ENCODE results near the gene ELMO1.

The ELMO1 gene

GRCh38 chr7:37385787-37386186 is 62.9 kb downstream of the ELMO1 start:
- Histone ChIP-seq H3K36me3 (ENCODE audit: insufficient read depth, low read length) (no peaks in the 10 kb centered on the region), H3K9me3 (ENCODE audit: low read length) (no peaks in the 10 kb centered on the region), H2AFZ (ENCODE audit: low read depth, low read length) (no peak overlapping the region), H3K27me3 (ENCODE audit: insufficient read depth, low read length) (no peaks in the 10 kb centered on the region), H3K4me1 (ENCODE audit: insufficient read depth, low read length) (peaks cover 20% of the 10 kb centered on the region), H3K4me3 (ENCODE audit: low read length) (no peak overlapping the region)

- Histone ChIP-seq H3K4me3 (ENCODE audit: low read length) (no peak overlapping the region), H3K36me3 (ENCODE audit: insufficient read depth, low read length) (no peaks in the 10 kb centered on the region), H3K27me3 (ENCODE audit: insufficient read depth, low read length) (no peaks in the 10 kb centered on the region), H2AFZ (ENCODE audit: low read depth, low read length) (no peak overlapping the region), H3K4me1 (ENCODE audit: insufficient read depth, low read length) (no peaks in the 10 kb centered on the region), H3K9me3 (ENCODE audit: low read length) (no peaks in the 10 kb centered on the region)
Measured at GRCh38 chr7:37382546-37383088, 66.0 kb downstream of the ELMO1 start.

DNA sequence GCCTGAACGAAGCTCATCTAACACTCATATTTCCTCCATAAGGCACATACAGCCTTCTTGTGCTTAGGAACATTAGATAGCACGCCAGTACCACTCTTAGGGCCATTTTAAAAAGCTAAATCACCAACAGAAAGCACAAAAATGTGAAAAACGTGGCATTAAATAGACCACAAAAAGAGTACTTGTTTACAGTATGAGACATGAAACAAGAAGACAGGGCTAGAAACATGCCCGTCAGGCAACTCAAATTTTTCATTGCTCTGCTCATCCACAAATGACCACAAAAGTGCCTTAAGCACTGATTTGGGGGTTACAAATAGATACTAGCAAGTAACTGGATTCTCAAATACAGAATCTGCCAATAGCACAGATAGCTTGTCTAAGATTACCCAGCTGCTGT is 67.8 kb downstream of the ELMO1 start:
- no peak overlapping the region for H3K4me3 ChIP-seq (ENCODE audit: low read length)
- no peaks in the 10 kb centered on the region for H3K4me1 ChIP-seq (ENCODE audit: insufficient read depth, low read length)
- H3K36me3 ChIP-seq (ENCODE audit: insufficient read depth, low read length) = no peaks in the 10 kb centered on the region
- peaks cover 11% of the 10 kb centered on the region for H3K9me3 ChIP-seq (ENCODE audit: low read length)
- no peaks in the 10 kb centered on the region for H3K27me3 ChIP-seq (ENCODE audit: insufficient read depth, low read length)
- H2AFZ ChIP-seq (ENCODE audit: low read depth, low read length) = no peak overlapping the region

DNA sequence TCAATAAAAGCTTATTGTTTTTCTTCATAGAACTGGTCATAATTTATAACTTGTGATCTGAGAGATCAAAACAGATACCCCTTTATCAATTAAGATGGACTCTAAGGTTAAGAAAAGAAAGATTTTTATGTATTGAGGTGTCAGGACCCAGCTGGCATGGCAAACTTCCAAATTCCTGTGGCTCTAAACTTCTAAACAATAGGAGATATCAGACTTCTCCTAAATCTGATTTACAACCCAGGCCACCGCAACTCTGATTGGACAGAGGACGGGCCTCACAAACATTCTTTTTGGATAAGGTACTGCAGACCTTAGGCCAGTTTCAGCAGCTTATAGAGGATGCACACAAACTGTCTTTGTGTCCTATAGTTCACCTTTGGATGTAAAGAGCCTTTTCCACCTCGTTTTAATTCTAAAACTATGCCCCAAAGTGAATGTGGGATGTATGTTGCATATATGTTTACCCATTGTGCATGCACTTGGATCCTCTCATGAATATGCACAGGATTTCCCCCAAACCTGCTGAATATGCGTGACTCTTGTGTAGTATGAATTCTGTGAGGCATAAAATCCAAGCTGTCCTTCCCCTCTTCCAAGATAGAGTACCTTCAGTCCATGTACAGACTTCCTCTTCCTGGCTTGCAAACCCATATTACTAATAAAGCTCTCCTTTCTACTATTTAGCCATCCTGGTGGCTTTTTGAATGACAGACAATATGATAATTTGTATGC is 69.0 kb downstream of the ELMO1 start:
- Histone ChIP-seq H3K4me1 (ENCODE audit: insufficient read depth, low read length) (no peaks in the 10 kb centered on the region), H3K4me3 (ENCODE audit: low read length) (no peak overlapping the region), H3K36me3 (ENCODE audit: insufficient read depth, low read length) (no peaks in the 10 kb centered on the region), H3K27me3 (ENCODE audit: insufficient read depth, low read length) (no peaks in the 10 kb centered on the region), H2AFZ (ENCODE audit: low read depth, low read length) (no peak overlapping the region), H3K9me3 (ENCODE audit: low read length) (peaks cover 11% of the 10 kb centered on the region)

DNA sequence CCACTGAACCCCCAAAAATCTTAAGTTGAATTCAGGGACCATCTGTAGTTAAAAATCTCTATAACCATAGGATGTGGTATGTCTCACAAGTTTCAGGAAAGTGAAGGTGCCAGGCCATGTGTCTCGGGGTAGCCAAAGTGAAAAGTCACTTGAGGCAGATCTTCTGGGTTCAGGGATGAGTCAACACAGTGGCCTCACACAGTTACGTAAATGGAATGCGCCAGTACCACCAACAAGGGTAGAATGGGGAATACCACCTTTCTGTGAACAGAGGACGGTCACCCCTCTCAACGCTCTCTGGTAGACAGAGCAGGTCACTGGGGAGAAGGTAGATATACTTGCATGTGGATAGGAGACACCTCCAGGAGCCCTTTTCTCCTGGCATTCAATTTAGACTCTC is 71.4 kb downstream of the ELMO1 start:
- Histone ChIP-seq H3K4me1 (ENCODE audit: insufficient read depth, low read length) (no peaks in the 10 kb centered on the region), H3K9me3 (ENCODE audit: low read length) (peaks cover 11% of the 10 kb centered on the region), H2AFZ (ENCODE audit: low read depth, low read length) (no peak overlapping the region), H3K36me3 (ENCODE audit: insufficient read depth, low read length) (no peaks in the 10 kb centered on the region), H3K27me3 (ENCODE audit: insufficient read depth, low read length) (no peaks in the 10 kb centered on the region), H3K4me3 (ENCODE audit: low read length) (no peak overlapping the region)

DNA sequence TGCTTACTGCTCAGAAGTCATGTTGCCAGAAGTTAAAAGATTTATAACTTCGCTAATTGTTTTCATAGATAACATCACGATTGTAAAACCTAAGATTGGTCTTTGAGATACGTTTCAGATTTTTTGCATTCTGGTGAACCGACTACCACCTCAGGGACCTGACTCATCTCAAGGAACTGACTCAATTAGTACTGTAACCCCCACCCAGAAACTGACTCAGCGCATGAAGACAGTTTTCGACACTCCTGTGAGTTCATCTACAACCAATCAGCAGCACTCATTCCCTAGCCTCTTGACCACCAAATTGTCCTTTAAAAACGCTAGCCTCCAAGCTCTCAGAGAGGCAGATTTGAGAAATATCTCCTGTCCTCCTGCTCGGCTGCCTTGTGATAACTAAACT is 72.3 kb downstream of the ELMO1 start:
- Histone ChIP-seq H3K4me3 (ENCODE audit: low read length) (no peak overlapping the region), H3K4me1 (ENCODE audit: insufficient read depth, low read length) (no peaks in the 10 kb centered on the region), H3K9me3 (ENCODE audit: low read length) (peaks cover 11% of the 10 kb centered on the region), H2AFZ (ENCODE audit: low read depth, low read length) (no peak overlapping the region), H3K27me3 (ENCODE audit: insufficient read depth, low read length) (no peaks in the 10 kb centered on the region), H3K36me3 (ENCODE audit: insufficient read depth, low read length) (no peaks in the 10 kb centered on the region)

DNA sequence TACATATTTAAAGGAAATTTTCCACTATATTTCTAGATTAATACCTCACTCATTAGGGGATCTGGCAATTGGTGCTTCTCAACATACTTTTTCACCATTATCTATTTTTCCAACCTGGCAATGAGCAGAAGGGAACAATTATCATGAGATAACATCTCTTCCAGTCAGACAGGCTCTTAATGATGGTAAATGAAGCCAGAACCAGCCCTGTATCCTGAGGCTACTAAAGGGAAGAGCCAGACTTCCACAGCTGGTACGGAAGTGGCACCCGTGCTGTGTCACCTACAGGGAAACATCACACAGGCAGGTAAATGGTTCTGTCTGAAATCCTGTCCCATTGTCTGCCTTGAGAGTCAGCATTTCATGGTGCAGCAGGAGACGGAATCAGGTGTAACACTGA is 75.9 kb downstream of the ELMO1 start:
- Histone ChIP-seq H3K4me1 (ENCODE audit: insufficient read depth, low read length) (no peaks in the 10 kb centered on the region), H3K36me3 (ENCODE audit: insufficient read depth, low read length) (no peaks in the 10 kb centered on the region), H3K27me3 (ENCODE audit: insufficient read depth, low read length) (no peaks in the 10 kb centered on the region), H2AFZ (ENCODE audit: low read depth, low read length) (no peak overlapping the region), H3K9me3 (ENCODE audit: low read length) (peaks cover 11% of the 10 kb centered on the region), H3K4me3 (ENCODE audit: low read length) (no peak overlapping the region)

GRCh38 chr7:37371755-37372154 is 76.9 kb downstream of the ELMO1 start:
- H2AFZ ChIP-seq (ENCODE audit: low read depth, low read length) = no peak overlapping the region
- peaks cover 7% of the 10 kb centered on the region for H3K9me3 ChIP-seq (ENCODE audit: low read length)
- no peaks in the 10 kb centered on the region for H3K4me1 ChIP-seq (ENCODE audit: insufficient read depth, low read length)
- no peaks in the 10 kb centered on the region for H3K36me3 ChIP-seq (ENCODE audit: insufficient read depth, low read length)
- no peak overlapping the region for H3K4me3 ChIP-seq (ENCODE audit: low read length)
- no peaks in the 10 kb centered on the region for H3K27me3 ChIP-seq (ENCODE audit: insufficient read depth, low read length)

GRCh38 chr7:37369906-37370305 is 78.8 kb downstream of the ELMO1 start:
- Histone ChIP-seq H3K36me3 (ENCODE audit: insufficient read depth, low read length) (no peaks in the 10 kb centered on the region), H3K4me3 (ENCODE audit: low read length) (no peak overlapping the region), H2AFZ (ENCODE audit: low read depth, low read length) (no peak overlapping the region), H3K9me3 (ENCODE audit: low read length) (no peaks in the 10 kb centered on the region), H3K4me1 (ENCODE audit: insufficient read depth, low read length) (no peaks in the 10 kb centered on the region), H3K27me3 (ENCODE audit: insufficient read depth, low read length) (no peaks in the 10 kb centered on the region)

- no peak overlapping the region for H3K4me3 ChIP-seq (ENCODE audit: low read length)
- H2AFZ ChIP-seq (ENCODE audit: low read depth, low read length) = no peak overlapping the region
- no peaks in the 10 kb centered on the region for H3K4me1 ChIP-seq (ENCODE audit: insufficient read depth, low read length)
Measured at GRCh38 chr7:37368540-37368939, 80.1 kb downstream of the ELMO1 start.

DNA sequence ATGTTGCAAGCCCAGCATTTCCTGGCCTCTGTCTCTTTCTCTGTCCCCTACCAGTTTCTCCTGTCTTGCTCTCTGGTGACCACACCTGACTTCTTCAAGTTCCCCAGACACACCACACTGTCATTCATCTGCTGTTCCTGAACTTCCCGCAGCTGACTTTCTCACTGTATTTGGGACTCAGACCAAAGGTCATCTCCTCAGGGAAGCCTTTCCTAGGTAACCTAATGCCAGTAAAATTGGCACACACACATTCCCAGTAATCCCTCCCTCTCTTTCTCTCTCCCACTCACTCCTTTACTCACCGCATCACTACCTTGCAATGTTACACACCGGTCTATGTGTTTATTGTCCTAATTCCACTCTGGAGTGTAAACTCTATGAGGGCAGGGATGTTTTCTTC is 81.7 kb downstream of the ELMO1 start:
- H3K4me1 ChIP-seq (ENCODE audit: insufficient read depth, low read length) = no peaks in the 10 kb centered on the region
- H3K4me3 ChIP-seq (ENCODE audit: low read length) = no peak overlapping the region
- no peaks in the 10 kb centered on the region for H3K9me3 ChIP-seq (ENCODE audit: low read length)
- H3K36me3 ChIP-seq (ENCODE audit: insufficient read depth, low read length) = no peaks in the 10 kb centered on the region
- H3K27me3 ChIP-seq (ENCODE audit: insufficient read depth, low read length) = no peaks in the 10 kb centered on the region
- no peak overlapping the region for H2AFZ ChIP-seq (ENCODE audit: low read depth, low read length)

More at GRCh38 chr7:37368540-37368939, 80.1 kb downstream of the ELMO1 start:
- Histone ChIP-seq H3K27me3 (ENCODE audit: insufficient read depth, low read length) (no peaks in the 10 kb centered on the region), H3K36me3 (ENCODE audit: insufficient read depth, low read length) (no peaks in the 10 kb centered on the region), H3K9me3 (ENCODE audit: low read length) (no peaks in the 10 kb centered on the region)

DNA sequence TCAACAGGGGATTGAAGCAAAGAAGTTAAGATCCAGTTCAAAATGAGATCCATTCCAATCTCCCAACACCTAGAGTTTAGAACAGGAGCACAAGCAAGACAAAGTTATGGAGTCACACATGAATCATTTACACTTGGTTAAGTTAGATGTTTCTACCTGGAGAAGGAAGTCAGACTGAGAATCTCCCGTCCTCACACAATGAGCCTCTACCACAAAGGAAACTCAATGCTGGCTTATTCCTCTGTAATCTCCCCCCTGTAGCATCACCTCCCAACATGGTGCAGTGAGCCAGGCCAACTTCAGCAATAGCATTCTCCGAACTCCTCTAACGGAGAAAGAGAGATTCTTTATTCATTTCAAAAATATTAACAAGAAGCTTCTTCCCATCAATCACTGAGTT is 82.2 kb downstream of the ELMO1 start:
- Histone ChIP-seq H3K27me3 (ENCODE audit: insufficient read depth, low read length) (no peaks in the 10 kb centered on the region), H2AFZ (ENCODE audit: low read depth, low read length) (no peak overlapping the region), H3K36me3 (ENCODE audit: insufficient read depth, low read length) (no peaks in the 10 kb centered on the region), H3K9me3 (ENCODE audit: low read length) (no peaks in the 10 kb centered on the region), H3K4me3 (ENCODE audit: low read length) (no peak overlapping the region), H3K4me1 (ENCODE audit: insufficient read depth, low read length) (no peaks in the 10 kb centered on the region)

DNA sequence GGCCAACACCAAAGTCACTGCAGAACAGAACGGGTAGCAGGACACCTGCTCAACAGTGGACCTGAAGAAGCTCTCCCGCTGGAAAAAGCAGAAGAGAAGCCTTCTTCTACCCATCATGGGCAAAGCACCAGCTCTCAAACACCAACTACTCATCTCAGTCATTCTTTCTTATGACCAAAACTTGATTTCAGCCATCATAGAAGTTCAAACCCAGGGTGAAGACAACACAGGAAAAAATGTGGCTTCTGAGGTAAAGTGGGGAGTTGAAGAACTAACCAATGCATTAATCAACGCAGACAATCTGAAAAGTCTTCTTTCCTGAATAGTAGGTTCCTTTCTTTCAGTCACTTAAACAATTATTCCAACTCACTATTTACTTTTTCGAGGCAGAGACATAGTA is 83.3 kb downstream of the ELMO1 start:
- Histone ChIP-seq H2AFZ (ENCODE audit: low read depth, low read length) (no peak overlapping the region), H3K4me3 (ENCODE audit: low read length) (no peak overlapping the region), H3K4me1 (ENCODE audit: insufficient read depth, low read length) (no peaks in the 10 kb centered on the region), H3K9me3 (ENCODE audit: low read length) (no peaks in the 10 kb centered on the region), H3K27me3 (ENCODE audit: insufficient read depth, low read length) (no peaks in the 10 kb centered on the region), H3K36me3 (ENCODE audit: insufficient read depth, low read length) (no peaks in the 10 kb centered on the region)

DNA sequence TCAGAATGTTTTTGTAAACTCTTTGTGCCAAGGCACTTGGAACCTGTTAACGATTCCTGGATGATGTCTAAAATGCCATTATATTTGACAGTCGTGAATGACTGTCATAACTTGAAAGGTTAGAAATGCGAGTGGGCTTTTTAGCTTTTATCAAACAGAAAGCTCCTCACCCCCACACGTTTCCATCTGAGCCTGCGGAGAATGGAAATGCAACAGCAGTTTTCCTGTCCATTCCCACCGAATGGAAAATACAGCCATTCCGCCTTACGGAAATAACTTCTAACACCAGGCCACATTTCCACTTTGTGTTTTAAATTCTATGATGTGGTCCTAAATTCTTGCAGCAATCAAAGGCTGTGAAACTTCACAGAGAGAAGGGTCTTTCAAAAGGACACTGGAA is 83.8 kb downstream of the ELMO1 start:
- Histone ChIP-seq H3K27me3 (ENCODE audit: insufficient read depth, low read length) (no peaks in the 10 kb centered on the region), H3K4me1 (ENCODE audit: insufficient read depth, low read length) (no peaks in the 10 kb centered on the region), H2AFZ (ENCODE audit: low read depth, low read length) (no peak overlapping the region)

More for the DNA sequence above, 83.8 kb downstream of the ELMO1 start:
- Histone ChIP-seq H3K36me3 (ENCODE audit: insufficient read depth, low read length) (no peaks in the 10 kb centered on the region), H3K9me3 (ENCODE audit: low read length) (no peaks in the 10 kb centered on the region), H3K4me3 (ENCODE audit: low read length) (no peak overlapping the region)
